ENCODE data around the gene YBX2.

The YBX2 gene

DNA sequence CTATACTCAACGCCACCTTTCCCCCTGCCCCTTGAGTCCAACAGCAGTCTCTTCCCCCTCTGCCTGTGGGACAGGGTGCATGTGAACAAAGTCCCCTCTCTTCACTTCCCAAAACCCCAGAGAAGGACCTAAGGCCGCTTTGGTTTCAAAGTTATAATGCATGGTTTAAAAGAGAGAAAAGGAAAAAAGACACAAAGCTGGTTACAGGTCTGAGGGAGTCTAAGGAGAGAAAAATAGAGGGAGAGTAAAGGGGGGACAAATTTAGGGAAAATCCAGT, 51.0 kb downstream of the YBX2 start:
- no peak for DNase-seq (ENCODE audit: low read depth)

DNA sequence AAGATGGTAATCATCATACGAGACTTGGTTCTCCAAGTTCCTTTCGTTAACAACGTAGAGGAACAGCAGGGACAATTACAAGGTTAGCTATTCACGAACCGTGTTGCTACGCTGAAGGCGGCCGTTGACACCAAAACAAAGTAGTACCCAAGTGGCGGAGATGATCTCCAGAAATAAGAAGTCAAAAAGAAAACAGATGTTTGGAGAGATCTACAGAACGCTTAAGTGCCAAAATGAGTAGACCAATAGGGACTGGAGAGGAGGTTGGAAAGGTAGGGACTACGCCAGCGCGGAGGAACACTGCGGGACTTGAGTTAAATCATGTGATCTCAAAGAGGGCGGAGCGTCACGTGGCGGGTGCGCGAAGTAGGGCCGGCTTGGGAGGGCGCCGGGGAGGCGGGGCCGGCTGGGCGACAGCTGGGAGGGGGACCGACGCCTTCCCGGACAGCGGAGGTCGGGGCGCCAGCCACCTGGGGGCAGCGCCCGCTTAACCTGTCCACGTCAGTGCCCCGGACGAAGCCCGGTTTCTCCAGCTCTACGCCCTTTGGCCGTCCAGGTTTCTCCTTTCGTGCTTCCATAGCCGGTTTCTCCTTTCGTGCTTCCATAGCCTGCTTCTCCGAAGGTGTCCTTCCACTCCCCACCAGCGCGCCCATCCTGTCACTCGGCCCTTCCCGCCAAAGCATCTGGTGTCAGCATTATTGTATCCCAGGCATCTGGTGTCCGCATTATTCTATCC, 51.6 kb downstream of the YBX2 start:
- DNase-seq (ENCODE audit: low read depth): peak; percentile 86

- peak; percentile 92 for DNase-seq (ENCODE audit: low read depth)
Measured at GRCh38 chr17:7241783-7242716, 52.4 kb downstream of the YBX2 start, which contains the start of gene GABARAP. TSS of gene GABARAP (minus strand) at chr17:7242449. CDS start at chr17:7242330, 119 bp downstream.

- DNase-seq (ENCODE audit: low read depth): no peak
Measured at GRCh38 chr17:7241090-7241733, 53.2 kb downstream of the YBX2 start.

GRCh38 chr17:7240375-7240774, 54.1 kb downstream of the YBX2 start:
- DNase-seq (ENCODE audit: low read depth): no peak

DNA sequence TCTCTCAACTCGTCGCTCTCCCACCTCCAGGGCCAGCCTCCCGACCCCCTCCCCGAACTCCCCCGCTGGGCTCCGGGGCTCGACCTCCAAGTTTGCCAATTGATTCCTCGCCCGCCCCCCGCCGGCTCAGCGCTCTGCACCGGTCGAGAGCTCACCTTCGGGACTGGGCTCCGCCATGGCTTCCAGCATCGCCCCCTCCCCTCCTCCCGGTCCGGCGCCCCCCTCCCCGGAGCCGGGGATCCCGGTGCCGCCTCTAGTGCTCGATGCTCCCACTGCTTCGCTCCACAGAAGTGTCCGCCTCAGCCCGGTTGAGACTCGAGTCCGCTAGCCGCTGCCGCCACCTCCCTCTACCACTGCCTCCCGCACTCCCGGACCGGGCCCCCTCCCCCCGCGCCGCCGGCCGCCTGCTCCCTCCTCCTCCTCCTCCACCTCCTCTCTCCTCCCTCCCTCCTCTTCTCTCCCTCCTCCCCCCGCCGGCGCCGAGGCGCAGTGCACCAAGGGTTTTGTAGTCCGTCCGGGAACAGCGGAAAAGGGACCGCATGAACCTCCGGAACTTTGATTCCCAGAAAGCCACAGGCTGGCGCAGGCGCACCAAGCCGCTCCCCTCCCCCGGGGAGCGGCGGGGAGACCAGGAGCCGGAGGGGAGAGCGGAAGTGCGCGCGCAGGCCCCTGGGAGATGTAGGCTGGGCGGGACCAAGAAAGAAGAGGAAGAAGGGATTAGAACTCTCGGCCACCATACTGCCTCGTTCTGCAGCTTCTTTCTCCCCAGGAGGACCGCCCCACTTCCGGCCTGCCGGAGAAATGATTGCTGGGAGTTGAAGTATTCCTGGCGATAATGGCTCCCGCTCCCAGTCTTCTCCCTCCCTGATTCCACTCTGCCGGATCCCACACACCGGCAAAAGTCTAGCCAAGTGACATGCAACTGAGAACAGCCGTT, 55.1 kb downstream of the YBX2 start, which contains the start of gene PHF23:
Gene PHF23 (minus strand): TSS at position 367 of the 937 bp plus-strand sequence. CDS start 178 bp downstream, at position 189.
- DNase-seq (ENCODE audit: low read depth): peak; percentile 96

DNA sequence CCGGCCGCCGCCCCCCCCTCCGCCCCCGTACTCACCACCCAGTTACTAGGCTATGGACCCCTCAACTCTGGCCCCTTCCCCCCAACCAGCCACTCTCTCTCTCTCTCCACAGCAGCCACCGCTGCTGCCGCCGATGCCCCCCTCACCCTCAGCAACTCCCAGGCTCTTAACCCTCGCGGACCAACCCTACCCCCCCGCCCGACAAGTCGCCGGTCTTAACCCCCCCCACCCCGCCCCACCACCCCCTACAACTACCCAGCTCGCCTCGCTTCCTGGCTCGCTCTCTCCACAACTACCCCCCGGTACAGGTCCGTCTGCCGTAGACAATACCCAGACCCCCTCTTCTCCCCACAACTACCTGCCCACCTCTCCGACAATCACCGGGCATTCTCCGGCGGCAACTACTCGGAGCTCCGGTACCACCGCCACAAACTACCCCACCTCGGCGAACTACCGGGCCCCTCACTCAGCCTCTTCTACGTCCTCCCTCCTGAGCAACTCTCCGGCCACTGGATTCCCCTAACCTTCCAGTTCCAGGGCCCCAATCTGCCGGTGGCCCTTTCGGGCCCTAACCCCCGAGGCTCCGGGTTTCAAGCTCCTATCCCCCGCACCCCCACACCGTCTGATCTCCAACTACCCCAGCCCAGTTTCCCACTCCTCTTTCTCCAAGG, 55.9 kb downstream of the YBX2 start:
- DNase-seq (ENCODE audit: low read depth): no peak

Data from activated gamma-delta T cell treated with anti-CD3 and anti-CD28 coated beads, Interleukin-2, amount 50 U/mL, for 16 hours (primary cell).